Transverse colon (tissue), 4 donors: ENCODE data around the gene LCORL. TPM values are rescaled to one million over a fixed set of nuclear protein-coding genes. Genes with fewer than 3 reads are reported as not detected.
"Not testable (repeated sequence)": the region's sequence is repeated elsewhere in the genome, so short reads cannot be mapped to it uniquely, and the experiment has no call there.

Experiments
- DNase-seq: peaks from one replicate; pipeline ENCODE4 v3.0.0-alpha.2; 2019
- H3K27ac ChIP-seq, 4 donors: fragments of 200-600 bp; sonication (generic); 2 replicates each; pipeline ENCODE4 v1.5.1; 2016 to 2018; ENCODE audit warnings: inconsistent platforms in 4 of 4
- H3K27me3 ChIP-seq: fragments of 200-600 bp; sonication (generic); 2 replicates; pipeline ENCODE4 v1.5.1; 2017; ENCODE audit warnings: inconsistent platforms
- H3K36me3 ChIP-seq, 4 donors: fragments of 200-600 bp; sonication (generic); 2 replicates each; pipeline ENCODE4 v1.5.1; 2017 to 2019; ENCODE audit warnings: inconsistent platforms in 4 of 4
- H3K4me1 ChIP-seq, 4 donors: fragments of 200-600 bp; sonication (generic); 2 replicates each; pipeline ENCODE4 v1.5.1; 2017 to 2020; ENCODE audit warnings: inconsistent platforms in 4 of 4
- H3K4me3 ChIP-seq, 4 donors: fragments of 200-600 bp; sonication (generic); 1 replicate in 1 of 4; 2 replicates in 3 of 4; pipeline versions ENCODE4 v1.5.1 to v1.6.1; 2017 to 2019; ENCODE audit warnings: inconsistent platforms in 4 of 4
- H3K9me3 ChIP-seq, 2 donors: fragments of 200-600 bp; sonication (generic); 2 replicates each; pipeline ENCODE4 v1.5.1; 2017 to 2019; ENCODE audit warnings: inconsistent platforms in 2 of 2
- EP300 ChIP-seq: sonication (generic); formaldehyde crosslinking; IDR thresholded peaks from one replicate; pipeline ENCODE4 v1.6.1; 2017; ENCODE audit warnings: antibody characterized with exemption, low read depth
- POLR2A ChIP-seq: fragments of 450-650 bp; IDR thresholded peaks from one replicate; pipeline ENCODE4 v1.6.1; 2016; ENCODE audit warnings: antibody characterized with exemption, mild to moderate bottlenecking, moderate library complexity
- POLR2AphosphoS5 ChIP-seq, 3 donors: sonication (generic); formaldehyde crosslinking; IDR thresholded peaks; one replicate each; pipeline ENCODE4 v1.6.1; 2016; ENCODE audit warnings: antibody characterized with exemption in 3 of 3
- WGBS, 2 donors: methylation state at CpG; one replicate each; pipeline ENCODE4 v1.1.5; 2018; ENCODE audit warnings: low coverage in 1 of 2; 5-methylcytosine and 5-hydroxymethylcytosine counted together
- in situ Hi-C, 4 donors: fragments of 200-750 bp; cut with MboI; loops; one replicate each; pipeline versions ENCODE4 v1.15.0 to v1.15.1; 2017; ENCODE audit warnings: low sequenced_read_pairs in 3 of 4, low pct_ligation_motif_present in 1 of 4, low pct_unique_long_range_greater_than_20kb in 1 of 4
- intact Hi-C: fragments of 100-400 bp; cut with DNase I; formaldehyde crosslinking; loops from one replicate; pipeline ENCODE4 v1.15.1; 2023; ENCODE audit warnings: low total_unique reads
- total RNA-seq, 4 donors: library from RNA; depleted of rRNA; stranded (reverse); fragments of >200 nt; gene quantifications; one replicate each; pipeline ENCODE4 v1.1.0, GENCODE V29; 2016
- TF ChIP-seq, protein P1 (sequence below), 5 experiments: fragments of 200-600 bp in 3 of 5; fragments of 450-650 bp in 2 of 5; sonication (generic) in 3 of 5; IDR thresholded peaks; 1 replicate in 2 of 5; 2 replicates in 3 of 5; pipeline ENCODE4 v1.5.1; 2016 to 2017; ENCODE audit warnings: antibody characterized with exemption in 5 of 5, inconsistent platforms in 3 of 5, mild to moderate bottlenecking in 2 of 5, moderate library complexity in 1 of 5

LCORL gene
- total RNA-seq, 4 donors from 2014 or later, result 14.7 to 162 (median 28.5) TPM

DNA sequence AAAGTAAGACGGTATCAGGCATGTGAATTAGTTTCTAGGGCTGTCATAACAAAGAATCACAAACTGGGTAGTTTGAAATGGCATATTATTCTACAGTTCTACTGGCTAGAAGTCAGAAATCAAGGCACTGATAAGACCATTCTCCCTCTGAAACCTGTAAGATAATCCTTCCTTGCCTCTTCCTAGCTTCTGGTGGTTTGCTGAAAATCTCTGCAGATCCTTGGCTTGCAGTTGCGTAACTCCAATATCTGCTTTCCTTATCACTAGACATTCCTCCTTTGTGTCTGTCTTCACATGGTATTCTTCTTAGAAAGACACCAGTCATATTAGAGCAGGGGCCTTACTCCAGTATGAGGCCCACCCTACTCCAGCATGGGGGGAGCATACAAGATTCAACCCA lies 19.6 kb upstream of the LCORL start:
- H3K36me3 ChIP-seq, result no peaks in the 10 kb centered on the region
- no peaks in the 10 kb centered on the region for H3K27me3 ChIP-seq
- H3K27ac ChIP-seq, result no peak overlapping the region
- no peak for TF ChIP-seq POLR2A
- TF ChIP-seq, protein P1, sequence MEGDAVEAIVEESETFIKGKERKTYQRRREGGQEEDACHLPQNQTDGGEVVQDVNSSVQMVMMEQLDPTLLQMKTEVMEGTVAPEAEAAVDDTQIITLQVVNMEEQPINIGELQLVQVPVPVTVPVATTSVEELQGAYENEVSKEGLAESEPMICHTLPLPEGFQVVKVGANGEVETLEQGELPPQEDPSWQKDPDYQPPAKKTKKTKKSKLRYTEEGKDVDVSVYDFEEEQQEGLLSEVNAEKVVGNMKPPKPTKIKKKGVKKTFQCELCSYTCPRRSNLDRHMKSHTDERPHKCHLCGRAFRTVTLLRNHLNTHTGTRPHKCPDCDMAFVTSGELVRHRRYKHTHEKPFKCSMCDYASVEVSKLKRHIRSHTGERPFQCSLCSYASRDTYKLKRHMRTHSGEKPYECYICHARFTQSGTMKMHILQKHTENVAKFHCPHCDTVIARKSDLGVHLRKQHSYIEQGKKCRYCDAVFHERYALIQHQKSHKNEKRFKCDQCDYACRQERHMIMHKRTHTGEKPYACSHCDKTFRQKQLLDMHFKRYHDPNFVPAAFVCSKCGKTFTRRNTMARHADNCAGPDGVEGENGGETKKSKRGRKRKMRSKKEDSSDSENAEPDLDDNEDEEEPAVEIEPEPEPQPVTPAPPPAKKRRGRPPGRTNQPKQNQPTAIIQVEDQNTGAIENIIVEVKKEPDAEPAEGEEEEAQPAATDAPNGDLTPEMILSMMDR (IDR thresholded peaks at IDR 0.05), result no peak
- TF ChIP-seq EP300, result no peak
- TF ChIP-seq POLR2AphosphoS5 (IDR thresholded peaks at IDR 0.05), result no peak
- in situ Hi-C loops, result no loop called here
- no peaks in the 10 kb centered on the region for H3K9me3 ChIP-seq
- no peak overlapping the region for H3K4me3 ChIP-seq
- H3K4me1 ChIP-seq, result no peaks in the 10 kb centered on the region
- WGBS, 2 donors, result 60 to 88% methylated on average over 1 to 2 of the region's 2 CpGs
- DNase-seq, result no peak
- intact Hi-C loops, result no loop called here

DNA sequence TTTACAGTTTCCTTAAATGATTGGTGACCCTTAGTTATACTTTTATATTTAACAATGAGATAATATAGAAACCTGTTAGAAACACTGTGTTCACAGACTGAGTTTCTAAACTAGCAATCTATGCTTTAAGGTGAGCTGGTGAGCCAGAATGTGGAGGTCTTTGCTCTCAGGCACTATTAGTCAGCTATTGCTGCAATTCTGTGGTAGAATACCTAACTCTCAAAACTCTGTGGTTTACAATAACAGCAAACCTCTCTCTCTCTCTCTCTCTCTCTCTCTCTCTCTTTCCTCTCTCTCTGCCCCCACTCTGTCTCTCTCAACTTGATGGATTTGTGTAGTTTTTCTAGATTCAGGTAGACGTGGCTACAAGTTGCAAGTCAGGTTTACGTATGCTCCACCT lies 17.6 kb upstream of the LCORL start:
- in situ Hi-C loops, result no loop called here

DNA sequence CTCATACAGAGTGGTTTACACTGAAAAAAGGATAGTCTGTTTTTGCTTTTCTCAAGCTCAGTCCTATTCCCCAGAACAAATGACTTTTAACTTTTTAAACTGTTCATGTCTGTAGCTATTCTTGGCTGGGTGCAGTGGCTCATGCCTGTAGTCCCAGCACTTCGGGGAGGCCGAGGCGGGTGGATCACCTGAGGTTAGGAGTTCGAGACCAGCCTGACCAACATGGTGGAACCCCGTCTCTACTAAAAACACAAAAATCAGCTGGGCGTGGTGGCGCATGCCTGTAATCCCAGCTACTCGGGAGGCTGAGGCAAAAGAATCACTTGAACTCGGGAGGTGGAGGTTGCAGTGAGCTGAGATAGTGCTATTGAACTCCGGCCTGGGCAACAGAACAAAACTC lies 14.8 kb upstream of the LCORL start:
- H3K9me3 ChIP-seq, H3K4me1 ChIP-seq, DNase-seq, in situ Hi-C loops, H3K27ac ChIP-seq, H3K27me3 ChIP-seq, intact Hi-C loops, H3K4me3 ChIP-seq, H3K36me3 ChIP-seq: not testable (repeated sequence)
- WGBS, 2 donors, result 82 to 89% methylated on average over 7 to 10 of the region's 10 CpGs

More for the DNA sequence above, 17.6 kb upstream of the LCORL start:
- Histone ChIP-seq H3K27ac (no peak overlapping the region), H3K36me3 (no peaks in the 10 kb centered on the region), H3K4me1 (no peaks in the 10 kb centered on the region), H3K4me3 (no peak overlapping the region), H3K27me3 (no peaks in the 10 kb centered on the region), H3K9me3 (no peaks in the 10 kb centered on the region)
- intact Hi-C loops, result no loop called here
- no peak for TF ChIP-seq EP300
- TF ChIP-seq, protein P1 (IDR thresholded peaks at IDR 0.05), result no peak
- no peak for TF ChIP-seq POLR2A
- DNase-seq, result no peak
- 82 to 83% methylated on average over 2 of the region's 2 CpGs for WGBS, 2 donors

DNA sequence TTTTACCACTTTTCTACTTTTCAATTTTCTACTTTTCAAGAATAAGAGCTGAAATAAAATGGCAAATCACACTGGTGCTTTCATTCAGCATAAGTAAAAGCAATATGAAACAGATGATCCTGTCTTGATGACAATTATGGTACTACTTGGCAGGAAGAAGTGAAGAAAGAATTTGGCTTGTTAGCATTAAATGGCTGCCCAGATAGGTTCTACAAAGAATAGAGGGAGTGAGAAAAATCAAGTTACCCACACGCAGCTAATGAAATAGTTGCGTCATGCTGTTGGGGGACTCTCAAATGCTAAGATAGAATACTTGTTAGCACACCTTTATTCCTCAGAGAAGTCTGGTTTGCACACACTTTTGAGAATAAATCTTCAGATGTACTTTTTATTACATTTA lies 12.5 kb upstream of the LCORL start:
- Histone ChIP-seq H3K4me1 (no peaks in the 10 kb centered on the region), H3K36me3 (no peaks in the 10 kb centered on the region), H3K27ac (no peak overlapping the region), H3K27me3 (no peaks in the 10 kb centered on the region), H3K4me3 (no peak overlapping the region), H3K9me3 (no peaks in the 10 kb centered on the region)
- intact Hi-C loops, result no loop called here
- TF ChIP-seq, protein P1 (IDR thresholded peaks at IDR 0.05), result no peak
- TF ChIP-seq POLR2AphosphoS5 (IDR thresholded peaks at IDR 0.05) (no peak), POLR2A (no peak), EP300 (no peak)
- in situ Hi-C loops, result no loop called here
- DNase-seq, result no peak
- WGBS, 2 donors, result 85 to 89% methylated on average over 2 of the region's 2 CpGs
